Nephron progenitor cell (in vitro differentiated cells): ENCODE data around the gene LCNL1.
A peak's percentile ranks its signal among the peaks of the same experiment; 100 is the strongest.

Experiments used
- DNase-seq: peaks from one replicate; pipeline ENCODE4 v3.0.0; 2021
- H3K27ac Mint-ChIP-seq: 2 replicates; pipeline ENCODE4 v1.8.0; 2021; ENCODE audit warnings: mild to moderate bottlenecking, moderate library complexity, mixed read lengths
- H3K27me3 Mint-ChIP-seq: 2 replicates; pipeline ENCODE4 v1.8.0; 2021; ENCODE audit warnings: mild to moderate bottlenecking, low read depth, mixed read lengths; ENCODE audit not compliant: poor library complexity
- H3K36me3 Mint-ChIP-seq: 2 replicates; pipeline ENCODE4 v1.8.0; 2021; ENCODE audit warnings: low read depth, mixed read lengths
- H3K4me1 Mint-ChIP-seq: 2 replicates; pipeline ENCODE4 v1.8.0; 2021; ENCODE audit warnings: mixed read lengths
- H3K4me3 Mint-ChIP-seq: 2 replicates; pipeline ENCODE4 v1.8.0; 2021; ENCODE audit warnings: mild to moderate bottlenecking, moderate library complexity, mixed read lengths
- H3K9me3 Mint-ChIP-seq: 2 replicates; pipeline ENCODE4 v1.8.0; 2021; ENCODE audit warnings: mild to moderate bottlenecking, moderate library complexity, mixed read lengths
- TF ChIP-seq, protein P1 (sequence below): fragments of 200-600 bp; sonication (generic); IDR thresholded peaks from 2 replicates; pipeline ENCODE4 v1.5.0; 2021; ENCODE audit warnings: antibody characterized with exemption

LCNL1 gene

DNA sequence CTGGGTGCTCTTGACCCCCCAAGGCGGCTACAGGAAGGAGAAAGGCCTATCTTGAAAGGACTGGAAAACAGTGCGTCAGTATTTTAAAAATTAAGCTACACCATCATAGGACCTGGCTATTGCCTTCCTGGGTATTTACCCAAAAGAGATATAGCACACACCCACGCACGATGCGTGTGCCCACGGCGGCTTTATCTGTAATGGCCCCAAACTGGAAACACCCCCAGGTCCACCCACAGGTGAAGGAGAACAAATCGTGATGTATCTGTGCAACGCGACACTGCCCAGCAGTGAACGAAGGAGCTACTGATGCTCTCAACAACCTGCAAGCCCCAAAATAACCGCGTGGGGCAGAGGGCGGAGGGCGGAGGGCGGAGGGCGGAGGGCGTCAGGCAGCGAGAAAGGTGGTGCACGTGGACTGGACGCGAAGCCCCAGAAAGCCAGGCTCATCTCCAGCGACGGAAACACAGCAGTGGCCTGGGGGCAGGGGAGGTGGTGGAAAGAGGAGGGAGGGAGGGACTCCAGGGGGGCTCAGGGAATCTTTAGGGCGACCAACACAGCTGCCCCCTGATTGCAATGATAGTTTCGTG is 17.9 kb upstream of the LCNL1 start:
- Mint-ChIP-seq H3K27ac (no peak overlapping the region), H3K36me3 (no peaks in the 10 kb centered on the region), H3K4me3 (no peak overlapping the region), H3K4me1 (peaks cover 21% of the 10 kb centered on the region), H3K27me3 (peaks cover 15% of the 10 kb centered on the region), H3K9me3 (no peaks in the 10 kb centered on the region)
- TF ChIP-seq, protein P1, sequence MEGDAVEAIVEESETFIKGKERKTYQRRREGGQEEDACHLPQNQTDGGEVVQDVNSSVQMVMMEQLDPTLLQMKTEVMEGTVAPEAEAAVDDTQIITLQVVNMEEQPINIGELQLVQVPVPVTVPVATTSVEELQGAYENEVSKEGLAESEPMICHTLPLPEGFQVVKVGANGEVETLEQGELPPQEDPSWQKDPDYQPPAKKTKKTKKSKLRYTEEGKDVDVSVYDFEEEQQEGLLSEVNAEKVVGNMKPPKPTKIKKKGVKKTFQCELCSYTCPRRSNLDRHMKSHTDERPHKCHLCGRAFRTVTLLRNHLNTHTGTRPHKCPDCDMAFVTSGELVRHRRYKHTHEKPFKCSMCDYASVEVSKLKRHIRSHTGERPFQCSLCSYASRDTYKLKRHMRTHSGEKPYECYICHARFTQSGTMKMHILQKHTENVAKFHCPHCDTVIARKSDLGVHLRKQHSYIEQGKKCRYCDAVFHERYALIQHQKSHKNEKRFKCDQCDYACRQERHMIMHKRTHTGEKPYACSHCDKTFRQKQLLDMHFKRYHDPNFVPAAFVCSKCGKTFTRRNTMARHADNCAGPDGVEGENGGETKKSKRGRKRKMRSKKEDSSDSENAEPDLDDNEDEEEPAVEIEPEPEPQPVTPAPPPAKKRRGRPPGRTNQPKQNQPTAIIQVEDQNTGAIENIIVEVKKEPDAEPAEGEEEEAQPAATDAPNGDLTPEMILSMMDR = no peak
- no peak for DNase-seq

DNA sequence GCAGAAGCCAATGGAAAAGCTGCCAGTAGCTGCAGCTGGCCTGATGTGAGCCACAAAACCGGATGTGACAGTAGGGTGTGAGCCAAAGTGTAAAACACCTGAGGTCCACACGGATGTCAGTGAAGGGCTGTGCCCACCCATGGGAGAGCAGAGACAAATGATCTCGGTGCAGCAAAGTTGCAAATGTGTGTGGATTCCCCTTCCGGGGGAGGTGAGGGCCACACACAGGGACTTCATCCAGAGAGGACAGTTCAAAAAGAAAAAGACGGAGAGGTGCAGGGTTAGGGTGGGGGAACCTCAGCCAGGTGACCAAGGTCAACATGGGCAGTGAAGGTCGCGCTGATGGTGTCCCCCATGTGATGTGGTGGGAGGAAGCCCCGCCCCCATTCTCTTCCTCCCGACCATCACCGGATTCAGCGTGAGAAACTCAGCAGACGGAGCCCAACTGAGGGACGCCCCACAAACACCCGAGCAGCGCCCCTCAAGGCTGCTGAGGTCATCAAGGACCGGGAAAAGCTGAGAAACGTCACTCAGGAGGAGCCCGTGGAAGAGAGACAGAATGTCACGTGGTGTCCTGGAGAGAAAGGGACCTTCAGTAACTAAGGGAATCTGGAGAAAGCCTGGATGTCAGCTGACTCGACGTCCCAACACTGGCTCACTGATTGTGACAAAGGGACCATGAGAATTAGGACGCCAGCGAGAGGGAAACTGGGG is 16.9 kb upstream of the LCNL1 start:
- TF ChIP-seq, protein P1 = no peak
- H3K27me3 Mint-ChIP-seq = peaks cover 12% of the 10 kb centered on the region
- DNase-seq = no peak
- peak overlapping the region; percentile 56 for H3K4me3 Mint-ChIP-seq
- H3K9me3 Mint-ChIP-seq = no peaks in the 10 kb centered on the region
- H3K36me3 Mint-ChIP-seq = no peaks in the 10 kb centered on the region
- peaks cover 21% of the 10 kb centered on the region for H3K4me1 Mint-ChIP-seq
- H3K27ac Mint-ChIP-seq = no peak overlapping the region

GRCh38 chr9:136968333-136969127 is 14.3 kb upstream of the LCNL1 start:
- no peak for DNase-seq
- Mint-ChIP-seq H3K27ac (no peak overlapping the region), H3K4me3 (no peak overlapping the region), H3K9me3 (no peaks in the 10 kb centered on the region), H3K36me3 (no peaks in the 10 kb centered on the region), H3K27me3 (peaks cover 12% of the 10 kb centered on the region), H3K4me1 (peaks cover 16% of the 10 kb centered on the region)
- TF ChIP-seq, protein P1 = no peak

GRCh38 chr9:136969150-136969549 is 13.6 kb upstream of the LCNL1 start:
- peaks cover 17% of the 10 kb centered on the region for H3K27me3 Mint-ChIP-seq
- no peaks in the 10 kb centered on the region for H3K36me3 Mint-ChIP-seq
- H3K4me1 Mint-ChIP-seq = peaks cover 16% of the 10 kb centered on the region
- no peaks in the 10 kb centered on the region for H3K9me3 Mint-ChIP-seq
- no peak overlapping the region for H3K4me3 Mint-ChIP-seq
- DNase-seq = no peak
- TF ChIP-seq, protein P1 = no peak
- H3K27ac Mint-ChIP-seq = no peak overlapping the region

GRCh38 chr9:136969774-136970173 is 13.0 kb upstream of the LCNL1 start:
- Mint-ChIP-seq H3K9me3 (no peaks in the 10 kb centered on the region), H3K36me3 (no peaks in the 10 kb centered on the region), H3K27ac (no peak overlapping the region), H3K27me3 (peaks cover 21% of the 10 kb centered on the region), H3K4me1 (peaks cover 12% of the 10 kb centered on the region), H3K4me3 (no peak overlapping the region)
- DNase-seq = no peak
- TF ChIP-seq, protein P1 = no peak
